Fibroblast of villous mesenchyme (primary cell): ENCODE measurements around the gene SLC35B1. TPM values are rescaled to one million over a fixed set of nuclear protein-coding genes. Genes with fewer than 3 reads are reported as not detected.

ENCODE experiments used
- DNase-seq: peaks from one replicate; pipeline ENCODE4 v3.0.0-alpha.2; 2010; ENCODE audit warnings: low read depth
- H3K4me3 ChIP-seq: 2 replicates; pipeline ENCODE4 v1.5.1; 2011; ENCODE audit warnings: low read depth, mild to moderate bottlenecking, low read length
- total RNA-seq: library from RNA; depleted of rRNA; stranded (reverse); fragments of >200 nt; gene quantifications from 2 replicates; pipeline ENCODE4 v1.2.3, GENCODE V29; 2012
- TF ChIP-seq, protein P1 (sequence below): IDR thresholded peaks from 2 replicates; pipeline ENCODE4 v1.5.1; 2012; ENCODE audit warnings: low read depth, mild to moderate bottlenecking, low read length; ENCODE audit not compliant: insufficient read depth

Gene SLC35B1
- total RNA-seq, 1 donor, result 61.3 TPM

- TF ChIP-seq, protein P1, sequence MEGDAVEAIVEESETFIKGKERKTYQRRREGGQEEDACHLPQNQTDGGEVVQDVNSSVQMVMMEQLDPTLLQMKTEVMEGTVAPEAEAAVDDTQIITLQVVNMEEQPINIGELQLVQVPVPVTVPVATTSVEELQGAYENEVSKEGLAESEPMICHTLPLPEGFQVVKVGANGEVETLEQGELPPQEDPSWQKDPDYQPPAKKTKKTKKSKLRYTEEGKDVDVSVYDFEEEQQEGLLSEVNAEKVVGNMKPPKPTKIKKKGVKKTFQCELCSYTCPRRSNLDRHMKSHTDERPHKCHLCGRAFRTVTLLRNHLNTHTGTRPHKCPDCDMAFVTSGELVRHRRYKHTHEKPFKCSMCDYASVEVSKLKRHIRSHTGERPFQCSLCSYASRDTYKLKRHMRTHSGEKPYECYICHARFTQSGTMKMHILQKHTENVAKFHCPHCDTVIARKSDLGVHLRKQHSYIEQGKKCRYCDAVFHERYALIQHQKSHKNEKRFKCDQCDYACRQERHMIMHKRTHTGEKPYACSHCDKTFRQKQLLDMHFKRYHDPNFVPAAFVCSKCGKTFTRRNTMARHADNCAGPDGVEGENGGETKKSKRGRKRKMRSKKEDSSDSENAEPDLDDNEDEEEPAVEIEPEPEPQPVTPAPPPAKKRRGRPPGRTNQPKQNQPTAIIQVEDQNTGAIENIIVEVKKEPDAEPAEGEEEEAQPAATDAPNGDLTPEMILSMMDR, result no peak
- no peak overlapping the region for H3K4me3 ChIP-seq
- no peak for DNase-seq
Measured at GRCh38 chr17:49731435-49731831, 23.7 kb upstream of the SLC35B1 start.

- no peak for DNase-seq
- TF ChIP-seq, protein P1, result no peak
- H3K4me3 ChIP-seq, result no peak overlapping the region
Measured at GRCh38 chr17:49730785-49731434, 23.1 kb upstream of the SLC35B1 start.

GRCh38 chr17:49730078-49730784, 22.5 kb upstream of the SLC35B1 start:
- TF ChIP-seq, protein P1, result no peak
- peak; percentile 91 for DNase-seq
- H3K4me3 ChIP-seq, result no peak overlapping the region

- no peak for DNase-seq
- H3K4me3 ChIP-seq, result no peak overlapping the region
- TF ChIP-seq, protein P1, result no peak
Measured at GRCh38 chr17:49729069-49729468, 21.3 kb upstream of the SLC35B1 start.

- H3K4me3 ChIP-seq, result no peak overlapping the region
- DNase-seq, result no peak
- TF ChIP-seq, protein P1, result no peak
Measured at GRCh38 chr17:49728425-49728824, 20.7 kb upstream of the SLC35B1 start.

DNA sequence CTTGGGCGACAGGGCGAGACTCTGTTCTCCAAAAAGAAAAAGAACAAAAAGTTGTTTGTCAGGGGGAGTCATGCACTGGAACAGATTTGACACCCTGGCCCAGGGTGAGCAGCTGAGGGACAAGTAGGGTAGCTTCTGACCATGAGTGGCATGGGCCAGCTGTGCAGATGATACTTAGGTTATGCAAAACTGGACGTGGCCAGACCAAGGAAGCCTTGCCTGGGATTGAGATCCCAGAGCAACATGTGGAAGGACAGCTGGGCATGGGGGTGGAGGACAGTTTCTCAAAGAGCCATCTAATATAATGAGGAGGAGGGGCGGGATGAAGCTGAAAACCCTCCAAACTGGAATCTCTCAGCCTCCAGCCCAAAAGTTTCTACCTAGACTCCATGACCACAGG, 19.6 kb upstream of the SLC35B1 start:
- DNase-seq, result no peak
- no peak overlapping the region for H3K4me3 ChIP-seq
- TF ChIP-seq, protein P1, result no peak
